22Rv1 (cell line): ENCODE measurements around the gene NUP50.

Experiments
- H3K27ac ChIP-seq: fragments of 450-650 bp; 2 replicates; pipeline ENCODE4 v1.5.1; 2017
- CTCF ChIP-seq: fragments of 450-650 bp; IDR thresholded peaks from 2 replicates; pipeline ENCODE4 v1.5.1; 2017; ENCODE audit warnings: mild to moderate bottlenecking
- ZFX ChIP-seq: fragments of 450-650 bp; IDR thresholded peaks from 2 replicates; pipeline ENCODE4 v1.6.1; 2017; ENCODE audit warnings: antibody characterized with exemption, borderline replicate concordance

The NUP50 gene

GRCh38 chr22:45225732-45226502 is 62.2 kb downstream of the NUP50 start:
- TF ChIP-seq ZFX: no peak
- TF ChIP-seq CTCF: no peak
- no peak overlapping the region for H3K27ac ChIP-seq

- no peak overlapping the region for H3K27ac ChIP-seq
- TF ChIP-seq CTCF (no peak), ZFX (no peak)
Measured at GRCh38 chr22:45226503-45227186, 62.9 kb downstream of the NUP50 start.

- no peak overlapping the region for H3K27ac ChIP-seq
- TF ChIP-seq ZFX: no peak
- TF ChIP-seq CTCF: no peak
Measured at GRCh38 chr22:45227645-45228400, 64.1 kb downstream of the NUP50 start.

GRCh38 chr22:45228401-45228754 is 64.7 kb downstream of the NUP50 start:
- H3K27ac ChIP-seq: no peak overlapping the region

GRCh38 chr22:45229181-45229580 is 65.5 kb downstream of the NUP50 start:
- TF ChIP-seq ZFX (no peak), CTCF (no peak)

More at GRCh38 chr22:45228401-45228754, 64.7 kb downstream of the NUP50 start:
- TF ChIP-seq CTCF: no peak
- no peak for TF ChIP-seq ZFX

GRCh38 chr22:45230026-45230721 is 66.4 kb downstream of the NUP50 start:
- H3K27ac ChIP-seq: no peak overlapping the region
- TF ChIP-seq CTCF: no peak
- no peak for TF ChIP-seq ZFX

More at GRCh38 chr22:45229181-45229580, 65.5 kb downstream of the NUP50 start:
- H3K27ac ChIP-seq: no peak overlapping the region
